ENCODE data around the gene SYTL3. TPM values are rescaled to one million over a fixed set of nuclear protein-coding genes. Genes with fewer than 3 reads are reported as not detected.
A peak's percentile ranks its signal among the peaks of the same experiment; 100 is the strongest.

Gene SYTL3
- total and polyA plus RNA-seq, 3 donors from 2014 or later, result 7.0 to 11.0 (median 10.2) TPM

GRCh38 chr6:158638324-158638854 is 11.5 kb upstream of the SYTL3 start:
- intact Hi-C loops (cut with DNase I; ENCODE audit: low total_unique reads), result no loop called here

GRCh38 chr6:158639056-158639455 is 10.8 kb upstream of the SYTL3 start:
- intact Hi-C loops (cut with DNase I; ENCODE audit: low total_unique reads), result no loop called here
- DNase-seq, result no peak
- TF ChIP-seq POLR2A (IDR thresholded peaks at IDR 0.05) (no peak), CTCF (IDR thresholded peaks at IDR 0.05) (no peak)
- H3K27ac ChIP-seq, result no peak overlapping the region
- no peaks in the 10 kb centered on the region for H3K9me3 ChIP-seq
- 75 to 81% methylated on average over 5 of the region's 5 CpGs for WGBS, 2 donors
- H3K27me3 ChIP-seq, result no peaks in the 10 kb centered on the region
- H3K36me3 ChIP-seq (ENCODE audit: low read depth, missing control alignments), result no peaks in the 10 kb centered on the region
- peaks cover 30% of the 10 kb centered on the region for H3K4me1 ChIP-seq
- H3K4me3 ChIP-seq, result no peak overlapping the region

More at GRCh38 chr6:158638324-158638854, 11.5 kb upstream of the SYTL3 start:
- H3K4me1 ChIP-seq, result peaks cover 27% of the 10 kb centered on the region
- no peak overlapping the region for H3K4me3 ChIP-seq
- no peak for TF ChIP-seq POLR2A (IDR thresholded peaks at IDR 0.05)
- no peak for TF ChIP-seq CTCF (IDR thresholded peaks at IDR 0.05)
- DNase-seq, result no peak
- WGBS, 2 donors, result 56 to 68% methylated on average over 3 of the region's 3 CpGs
- no peaks in the 10 kb centered on the region for H3K27me3 ChIP-seq
- no peaks in the 10 kb centered on the region for H3K9me3 ChIP-seq
- no peak overlapping the region for H3K27ac ChIP-seq
- no peaks in the 10 kb centered on the region for H3K36me3 ChIP-seq (ENCODE audit: low read depth, missing control alignments)

GRCh38 chr6:158640519-158640918 is 9.3 kb upstream of the SYTL3 start:
- no peaks in the 10 kb centered on the region for H3K36me3 ChIP-seq (ENCODE audit: low read depth, missing control alignments)
- TF ChIP-seq POLR2A (IDR thresholded peaks at IDR 0.05) (no peak), CTCF (IDR thresholded peaks at IDR 0.05) (no peak)
- H3K9me3 ChIP-seq, result no peaks in the 10 kb centered on the region
- H3K4me3 ChIP-seq, result no peak overlapping the region
- intact Hi-C loops (cut with DNase I; ENCODE audit: low total_unique reads), result no loop called here
- peaks cover 30% of the 10 kb centered on the region for H3K4me1 ChIP-seq
- no peak for DNase-seq
- WGBS, 2 donors, result 79 to 90% methylated on average over 2 of the region's 2 CpGs
- peak overlapping the region in 1 of 2 donors; percentile 14 for H3K27ac ChIP-seq
- no peaks in the 10 kb centered on the region for H3K27me3 ChIP-seq

- Histone ChIP-seq H3K27ac (peak overlapping the region; percentile 88 to 95), H3K27me3 (no peaks in the 10 kb centered on the region), H3K4me3 (no peak overlapping the region), H3K36me3 (ENCODE audit: low read depth, missing control alignments) (no peaks in the 10 kb centered on the region), H3K9me3 (no peaks in the 10 kb centered on the region), H3K4me1 (peaks cover 30% of the 10 kb centered on the region)
- DNase-seq, result no peak
- 39 to 45% methylated on average over 8 of the region's 8 CpGs for WGBS, 2 donors
- TF ChIP-seq CTCF (IDR thresholded peaks at IDR 0.05) (no peak), POLR2A (IDR thresholded peaks at IDR 0.05) (no peak)
- intact Hi-C loops (cut with DNase I; ENCODE audit: low total_unique reads), result no loop called here
These were observed 7.7 kb upstream of the SYTL3 start for GRCh38 chr6:158642097-158642601.

- peaks cover 24% of the 10 kb centered on the region for H3K4me1 ChIP-seq
- peak overlapping the region; percentile 79 to 95 for H3K4me3 ChIP-seq
- H3K9me3 ChIP-seq, result no peaks in the 10 kb centered on the region
- no peaks in the 10 kb centered on the region for H3K27me3 ChIP-seq
- DNase-seq, result no peak
- H3K27ac ChIP-seq, result peak overlapping the region; percentile 88 to 95
- H3K36me3 ChIP-seq (ENCODE audit: low read depth, missing control alignments), result no peaks in the 10 kb centered on the region
- 0% methylated on average over 18 to 21 of the region's 21 CpGs for WGBS, 2 donors
- intact Hi-C loops (cut with DNase I; ENCODE audit: low total_unique reads), result no loop called here
- TF ChIP-seq POLR2A (IDR thresholded peaks at IDR 0.05) (no peak), CTCF (IDR thresholded peaks at IDR 0.05) (no peak)
These were observed 6.0 kb upstream of the SYTL3 start for GRCh38 chr6:158643836-158644230.
